Progenitor cell of endocrine pancreas (in vitro differentiated cells): ENCODE measurements around the gene FADS3. TPM values are rescaled to one million over a fixed set of nuclear protein-coding genes. Genes with fewer than 3 reads are reported as not detected.

ENCODE experiments used
- DNase-seq: peaks from one replicate; pipeline ENCODE4 v3.0.0; 2021; ENCODE audit warnings: low spot score; ENCODE audit not compliant: unreplicated experiment
- H3K27ac Mint-ChIP-seq: 2 replicates; pipeline ENCODE4 v1.8.0; 2021; ENCODE audit warnings: mild to moderate bottlenecking, moderate library complexity, mixed read lengths
- H3K27me3 Mint-ChIP-seq: 2 replicates; pipeline ENCODE4 v1.8.0; 2021; ENCODE audit warnings: mixed read lengths
- H3K36me3 Mint-ChIP-seq: 2 replicates; pipeline ENCODE4 v1.8.0; 2022; ENCODE audit warnings: mixed read lengths; ENCODE audit not compliant: insufficient read depth
- H3K4me1 Mint-ChIP-seq: 2 replicates; pipeline ENCODE4 v1.8.0; 2021; ENCODE audit warnings: low read depth, mixed read lengths
- H3K4me3 Mint-ChIP-seq: 2 replicates; pipeline ENCODE4 v1.8.0; 2021; ENCODE audit warnings: low read depth, mild to moderate bottlenecking, moderate library complexity, mixed read lengths
- H3K9me3 Mint-ChIP-seq: 2 replicates; pipeline ENCODE4 v1.8.0; 2021; ENCODE audit warnings: low read depth, mixed read lengths
- CTCF ChIP-seq: fragments of 200-600 bp; sonication (generic); IDR thresholded peaks from one replicate; pipeline ENCODE4 v1.5.0; 2021; ENCODE audit warnings: antibody characterized with exemption, mild to moderate bottlenecking; ENCODE audit not compliant: unreplicated experiment
- total RNA-seq: library from RNA; stranded (reverse); gene quantifications from 2 replicates; pipeline ENCODE4 v1.2.1, GENCODE V29; 2021

The FADS3 gene
- total RNA-seq, 1 donor from 2014 or later, result 21.2 TPM

DNA sequence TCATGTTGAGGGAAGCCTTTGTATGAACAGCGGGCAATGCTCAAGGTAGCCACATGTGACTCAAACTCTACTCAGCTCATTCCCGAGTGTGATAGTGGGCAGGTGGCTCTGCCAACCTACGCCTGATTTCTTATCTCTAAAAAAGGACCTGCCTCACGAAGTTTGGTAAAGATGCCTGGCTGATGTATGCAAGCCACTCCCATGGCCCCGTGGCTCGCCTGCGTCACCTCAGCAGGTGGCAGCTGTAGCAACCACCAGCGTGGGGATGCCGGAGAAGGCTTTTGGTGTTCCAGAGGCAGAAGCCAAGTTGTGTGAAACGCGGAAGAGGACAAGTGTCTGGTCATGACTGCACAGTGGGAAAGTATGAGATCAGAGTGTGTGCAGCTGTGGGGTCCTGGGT, 57.9 kb downstream of the FADS3 start:
- no peak overlapping the region for H3K4me3 Mint-ChIP-seq
- H3K4me1 Mint-ChIP-seq, result peaks cover 37% of the 10 kb centered on the region
- peak overlapping the region; percentile 17 for H3K27ac Mint-ChIP-seq

GRCh38 chr11:61832754-61833153, 58.6 kb downstream of the FADS3 start:
- Mint-ChIP-seq H3K27me3 (no peaks in the 10 kb centered on the region), H3K4me1 (peaks cover 37% of the 10 kb centered on the region), H3K9me3 (no peaks in the 10 kb centered on the region), H3K4me3 (peak overlapping the region; percentile 26), H3K27ac (no peak overlapping the region), H3K36me3 (peaks cover 11% of the 10 kb centered on the region)
- TF ChIP-seq CTCF, result no peak
- DNase-seq, result no peak

More for the DNA sequence above, 57.9 kb downstream of the FADS3 start:
- no peak for DNase-seq
- no peak for TF ChIP-seq CTCF
- Mint-ChIP-seq H3K36me3 (peaks cover 11% of the 10 kb centered on the region), H3K27me3 (no peaks in the 10 kb centered on the region), H3K9me3 (no peaks in the 10 kb centered on the region)

DNA sequence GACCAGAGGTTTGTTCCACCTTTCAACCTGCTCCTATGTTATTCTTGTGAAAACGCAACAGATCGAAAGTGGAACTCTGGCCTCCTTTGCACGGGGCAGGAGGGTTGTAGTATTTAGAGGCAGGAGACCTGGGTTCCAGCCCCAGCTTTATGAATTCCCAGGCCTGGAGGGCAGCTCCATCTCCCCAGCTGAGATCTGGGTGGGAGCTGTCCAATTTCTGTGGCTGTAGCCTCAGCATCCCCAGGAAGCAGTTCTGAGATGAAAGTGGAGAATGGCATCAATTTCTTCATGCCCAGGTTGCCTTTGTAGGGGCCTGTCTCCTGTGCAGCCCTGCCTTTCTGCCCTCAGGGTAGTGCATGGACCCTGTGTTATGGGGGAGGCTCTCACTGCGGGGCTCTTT, 59.1 kb downstream of the FADS3 start:
- H3K4me3 Mint-ChIP-seq, result no peak overlapping the region
- no peak for TF ChIP-seq CTCF
- peaks cover 11% of the 10 kb centered on the region for H3K36me3 Mint-ChIP-seq
- no peak overlapping the region for H3K27ac Mint-ChIP-seq
- no peaks in the 10 kb centered on the region for H3K9me3 Mint-ChIP-seq
- H3K27me3 Mint-ChIP-seq, result no peaks in the 10 kb centered on the region
- H3K4me1 Mint-ChIP-seq, result peaks cover 39% of the 10 kb centered on the region
- no peak for DNase-seq

- H3K27ac Mint-ChIP-seq, result peak overlapping the region; percentile 33
Observed at GRCh38 chr11:61830237-61831105, 60.9 kb downstream of the FADS3 start.

DNA sequence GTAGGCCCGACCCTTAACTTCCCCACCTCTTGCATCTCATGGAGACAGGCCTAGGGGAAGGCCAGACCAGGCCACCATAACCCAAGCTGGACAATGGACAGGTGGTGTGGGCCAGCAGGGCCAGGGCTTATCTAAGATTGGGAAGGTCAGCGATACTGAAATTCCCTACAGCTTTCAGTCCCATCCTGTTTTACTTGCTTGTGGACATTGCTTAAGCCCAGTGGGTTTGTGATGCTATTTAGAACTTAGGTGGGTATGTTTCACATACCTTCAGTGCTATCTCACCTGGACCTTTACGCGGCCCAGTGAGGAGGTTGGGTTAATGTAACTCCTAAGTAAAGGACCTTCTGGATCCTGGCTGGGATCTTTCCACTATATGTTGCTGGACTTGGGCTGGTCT, 61.5 kb downstream of the FADS3 start:
- H3K9me3 Mint-ChIP-seq, result no peaks in the 10 kb centered on the region
- peaks cover 44% of the 10 kb centered on the region for H3K4me1 Mint-ChIP-seq
- peak overlapping the region; percentile 94 for H3K4me3 Mint-ChIP-seq
- no peaks in the 10 kb centered on the region for H3K27me3 Mint-ChIP-seq
- peak overlapping the region; percentile 98 for H3K27ac Mint-ChIP-seq
- TF ChIP-seq CTCF, result no peak
- H3K36me3 Mint-ChIP-seq, result peaks cover 8% of the 10 kb centered on the region
- no peak for DNase-seq

More at GRCh38 chr11:61830237-61831105, 60.9 kb downstream of the FADS3 start:
- H3K9me3 Mint-ChIP-seq, result no peaks in the 10 kb centered on the region
- TF ChIP-seq CTCF, result no peak
- H3K4me1 Mint-ChIP-seq, result peaks cover 46% of the 10 kb centered on the region
- peak overlapping the region; percentile 94 for H3K4me3 Mint-ChIP-seq
- peaks cover 9% of the 10 kb centered on the region for H3K36me3 Mint-ChIP-seq
- no peaks in the 10 kb centered on the region for H3K27me3 Mint-ChIP-seq
- no peak for DNase-seq
